Measurements from ENCODE around the gene RAB8B.

RAB8B gene

DNA sequence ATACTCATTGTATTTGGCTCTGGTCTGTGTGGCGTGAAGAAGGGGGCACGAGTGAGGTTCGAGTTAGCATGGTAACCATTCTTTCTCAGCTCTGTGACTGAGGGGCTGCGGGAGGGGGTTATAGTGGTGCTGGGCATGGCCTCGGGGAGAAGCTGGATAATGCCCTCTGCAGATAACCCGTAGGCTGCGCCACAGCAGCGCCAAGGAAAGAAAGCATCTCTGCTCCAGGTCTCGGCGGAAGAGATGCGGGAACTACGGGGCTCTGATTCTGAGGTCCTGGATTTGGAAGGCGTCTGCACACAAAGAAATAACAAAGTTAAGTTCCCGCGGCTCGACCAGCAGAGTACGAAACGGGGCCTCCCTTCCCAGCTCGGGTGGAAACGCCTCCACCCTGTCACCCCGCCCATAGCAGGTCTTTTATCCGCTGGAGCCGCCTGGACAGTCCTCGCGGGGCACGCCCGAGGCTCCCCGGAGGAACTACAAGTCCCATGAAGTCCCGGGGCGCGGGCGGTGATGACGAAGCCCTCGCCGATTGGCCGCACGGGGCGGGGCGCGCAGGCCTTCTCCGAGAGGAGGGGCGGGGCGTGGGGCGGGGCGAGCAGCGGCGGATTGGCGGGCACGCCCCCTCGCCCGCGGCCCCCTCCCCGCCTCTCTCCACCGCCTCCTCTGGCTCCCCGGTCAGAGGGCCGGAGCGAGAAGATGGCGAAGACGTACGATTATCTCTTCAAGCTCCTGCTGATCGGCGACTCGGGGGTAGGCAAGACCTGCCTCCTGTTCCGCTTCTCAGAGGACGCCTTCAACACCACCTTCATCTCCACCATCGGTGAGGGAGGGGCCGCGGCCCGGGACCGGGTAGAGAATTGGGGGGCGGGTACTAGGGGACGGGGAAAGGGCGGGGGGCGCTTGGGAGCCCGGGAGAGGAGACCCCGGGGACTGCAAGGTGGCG, at the start of gene RAB8B:
Gene RAB8B (plus strand): TSS at position 681 of the 946 bp plus-strand sequence. CDS start 19 bp downstream, at position 700.
- DNase-seq: peak; percentile 98

DNA sequence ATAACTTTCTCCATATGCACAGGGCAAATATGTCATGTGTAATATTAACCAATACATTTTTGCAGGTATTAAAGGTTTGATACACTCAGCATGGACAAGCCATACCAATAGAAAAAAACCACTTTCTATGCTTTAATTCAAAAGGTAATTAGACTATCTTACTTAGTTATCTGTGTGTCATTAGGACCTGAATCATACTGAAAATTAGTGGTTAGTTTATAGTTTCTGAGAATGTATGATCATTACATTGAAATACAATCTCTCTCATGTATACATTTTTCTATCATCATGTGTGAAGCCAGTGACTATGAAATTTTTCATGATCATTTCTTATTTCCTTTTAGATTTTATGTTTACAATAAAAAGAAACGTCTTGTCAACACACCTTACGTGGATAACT, 48.5 kb upstream of the RAB8B start:
- DNase-seq: no peak

DNA sequence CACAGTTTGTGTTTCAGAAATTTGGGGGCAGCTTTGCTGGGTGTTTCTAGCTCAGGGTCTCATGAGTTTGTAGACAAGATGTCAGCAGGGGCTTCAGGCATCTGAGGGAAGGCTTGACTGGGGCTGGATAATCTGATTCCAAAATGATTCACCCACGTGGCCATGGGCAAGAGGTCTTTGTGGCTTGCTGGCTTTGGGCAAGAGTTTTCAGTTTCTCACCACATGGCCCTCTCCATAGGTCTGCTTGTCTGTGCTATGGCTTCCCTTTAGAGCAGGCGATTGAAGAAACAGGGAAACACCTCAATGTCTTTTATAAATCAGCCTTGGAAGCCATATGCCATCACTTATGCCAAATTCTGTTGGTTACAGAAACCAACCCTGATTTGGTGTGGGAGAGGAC, 44.0 kb upstream of the RAB8B start:
- DNase-seq: no peak

DNA sequence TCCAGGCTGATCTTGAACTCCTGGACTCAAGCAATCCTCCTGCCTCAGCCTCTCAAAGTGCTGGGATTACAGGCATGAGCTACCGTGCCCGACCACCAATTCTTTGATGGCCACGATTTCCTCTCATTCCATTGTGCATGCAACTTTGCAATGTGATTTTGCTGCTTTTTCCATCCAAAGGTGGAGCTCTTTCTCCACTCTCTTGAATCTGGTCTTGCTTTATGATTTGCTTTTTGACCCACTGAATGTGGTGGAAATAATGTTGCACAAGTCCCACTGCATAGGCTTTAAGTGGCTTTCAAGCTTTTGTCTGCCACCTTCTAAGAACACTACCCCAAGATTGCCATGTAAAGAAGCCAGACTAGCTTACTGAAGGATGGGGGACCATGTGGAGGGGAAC, 42.7 kb upstream of the RAB8B start:
- DNase-seq: no peak

DNA sequence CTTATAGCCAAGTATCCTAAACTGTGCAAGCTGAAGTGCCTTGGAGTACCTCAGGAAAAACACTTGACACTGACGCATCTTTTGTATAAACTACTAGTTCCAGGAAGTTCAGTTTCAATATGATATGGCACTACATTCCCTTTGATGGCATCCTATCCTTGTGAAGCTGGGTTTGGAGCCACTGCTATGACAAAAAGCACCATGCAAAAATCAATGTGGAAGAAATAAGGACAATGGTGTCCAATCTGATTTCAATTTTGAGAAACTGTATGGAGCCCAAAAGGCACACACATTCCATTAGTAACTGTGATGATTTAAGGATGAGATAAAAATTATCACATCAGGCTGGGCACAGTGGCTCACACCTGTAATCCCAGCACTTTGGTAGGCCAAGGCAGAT, 37.7 kb upstream of the RAB8B start:
- DNase-seq: no peak

DNA sequence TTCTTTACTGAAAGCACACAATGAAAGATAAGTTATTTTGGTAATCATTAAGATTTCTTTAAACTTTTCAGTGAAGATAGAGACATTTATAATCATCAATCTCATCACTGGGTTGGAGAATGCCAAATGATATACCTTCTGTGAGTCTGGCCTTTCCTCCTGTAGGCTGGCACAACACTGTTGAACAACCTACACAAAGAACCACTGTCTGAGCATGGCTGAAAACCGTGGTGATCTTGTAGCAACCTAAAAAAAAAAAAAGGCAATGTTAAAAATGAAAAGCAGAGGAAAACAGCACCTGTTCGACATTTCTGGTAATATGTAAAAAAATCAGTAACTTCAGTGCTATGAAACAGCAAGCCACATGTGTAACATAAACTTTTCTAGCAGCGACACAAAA, 33.9 kb upstream of the RAB8B start:
- DNase-seq: no peak

DNA sequence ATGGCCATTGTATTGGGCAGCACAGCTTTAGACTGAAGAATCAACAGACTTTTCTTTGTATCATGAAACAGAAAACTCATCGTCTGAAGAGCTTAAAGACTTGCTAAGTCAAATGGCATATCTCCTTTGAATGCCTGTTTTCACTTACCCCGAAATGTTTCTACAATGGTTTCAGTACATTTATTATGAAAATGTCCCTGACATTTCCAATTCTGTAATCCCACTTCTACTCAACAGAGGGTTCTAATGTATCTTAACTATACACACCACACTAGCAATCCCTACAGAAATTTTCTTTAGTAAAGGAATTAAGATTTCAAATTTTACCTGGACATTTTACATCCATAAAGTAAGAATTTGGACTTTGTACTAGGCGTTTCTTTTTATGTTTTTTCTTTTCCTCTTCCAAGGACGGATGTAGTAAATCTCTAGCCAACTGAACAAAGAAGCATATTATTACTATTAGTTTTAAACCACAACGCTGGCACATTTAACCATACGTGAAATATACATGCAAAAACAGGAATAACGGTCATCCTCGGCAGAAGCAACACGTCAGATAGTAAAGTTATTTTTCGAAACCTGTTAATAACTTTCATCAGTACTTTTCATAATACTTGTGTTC, 33.2 kb upstream of the RAB8B start:
- no peak for DNase-seq

DNA sequence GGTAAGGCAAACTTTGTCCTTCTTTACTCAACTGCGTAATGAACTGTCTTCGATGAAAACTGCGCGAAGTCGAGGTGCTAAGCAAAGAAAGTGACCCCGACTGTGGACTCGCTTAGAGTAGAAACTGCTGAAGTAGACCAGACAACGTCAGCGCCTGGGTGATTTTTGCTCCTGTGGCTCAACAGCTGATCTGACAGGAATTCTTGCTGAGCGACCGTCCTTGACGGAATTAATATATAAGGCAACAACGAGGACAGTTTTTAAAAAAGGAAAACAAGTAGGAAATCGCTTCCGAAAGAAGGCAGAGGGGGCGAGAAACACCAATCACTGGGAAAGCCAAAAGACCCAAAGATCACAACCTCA, 32.7 kb upstream of the RAB8B start:
- no peak for DNase-seq

DNA sequence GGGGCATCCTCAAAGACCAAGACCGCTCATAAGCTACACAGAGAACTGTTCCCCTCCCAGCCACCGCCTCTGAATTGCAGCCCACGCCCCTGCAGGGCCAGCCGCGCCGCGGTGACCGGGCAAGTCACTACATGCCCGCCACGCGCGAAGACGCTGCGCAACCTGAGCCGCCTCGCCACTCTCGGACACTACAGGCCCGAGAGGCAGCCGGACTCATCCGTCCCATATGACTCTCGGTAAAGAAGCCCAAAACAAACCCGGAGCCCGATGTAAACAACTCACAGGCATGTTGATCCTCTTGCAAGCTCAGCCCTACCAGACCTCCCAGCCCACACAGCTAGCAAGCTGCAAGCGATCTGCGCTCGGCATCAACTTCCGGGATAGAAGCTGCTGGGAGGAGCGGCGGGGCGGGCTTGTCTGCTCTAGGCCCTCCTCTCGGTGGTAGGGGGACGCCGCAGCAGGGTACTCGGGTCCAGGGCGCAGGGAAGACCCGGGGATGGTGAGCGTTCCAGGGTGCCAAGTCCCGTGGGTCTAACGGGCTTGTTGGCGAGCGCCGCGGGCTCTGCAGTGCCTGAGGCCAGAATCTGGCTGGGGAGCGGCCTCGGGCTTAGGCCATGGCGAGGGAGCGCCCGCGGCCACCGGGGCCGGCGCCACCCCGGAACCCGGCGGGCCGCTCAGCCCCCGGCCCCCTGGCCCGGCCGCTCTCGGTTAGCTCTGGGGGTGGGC, 32.1 kb upstream of the RAB8B start, which contains the start of gene RPS27L:
Gene RPS27L (minus strand): TSS at position 360 of the 726 bp plus-strand sequence. CDS start 72 bp downstream, at position 288.
- DNase-seq: peak; percentile 87

DNA sequence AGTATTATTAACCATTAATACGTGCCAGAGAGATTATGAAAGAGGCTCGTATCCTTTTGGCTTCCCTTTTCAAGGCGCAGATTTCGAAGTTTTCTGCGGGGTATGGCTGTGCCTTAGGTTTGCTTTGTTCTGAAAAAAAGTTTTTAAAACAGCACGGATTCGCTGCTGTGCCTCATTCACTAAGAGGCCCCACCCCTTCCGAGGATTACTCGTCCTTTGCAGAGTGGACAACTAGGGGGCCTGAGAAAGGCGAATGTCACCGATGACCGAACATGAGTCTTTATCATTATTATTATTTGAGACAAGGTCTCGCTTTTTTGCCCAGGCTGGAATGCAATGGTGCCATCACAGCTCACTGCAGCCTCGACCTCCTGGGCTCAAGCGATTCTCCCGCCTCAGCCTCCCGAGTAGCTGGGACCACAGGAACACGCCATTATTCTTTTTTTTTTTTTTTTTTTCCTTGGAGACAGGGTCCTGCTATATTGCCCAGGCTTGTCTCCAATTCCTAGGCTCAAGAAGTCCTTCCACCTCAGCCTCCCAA, 31.4 kb upstream of the RAB8B start:
- DNase-seq: no peak

DNA sequence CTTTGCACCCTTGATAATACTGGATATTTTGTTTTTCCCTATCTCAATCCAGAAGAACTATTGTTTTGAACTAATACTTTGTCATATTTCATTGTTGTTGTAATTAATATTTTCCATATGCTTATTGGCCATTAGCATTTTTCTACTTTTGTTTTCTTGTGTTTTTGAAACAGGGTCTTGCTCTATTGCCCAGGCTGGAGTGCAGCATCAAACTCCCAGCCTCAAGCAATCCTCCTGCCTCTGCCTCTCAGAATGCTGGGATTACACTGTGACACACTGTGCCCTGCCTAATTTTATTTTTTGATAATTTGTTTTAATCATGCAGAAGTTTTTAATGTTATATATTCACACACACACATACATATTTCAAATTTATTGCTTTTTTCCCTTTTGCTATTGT, 28.8 kb upstream of the RAB8B start:
- DNase-seq: no peak

DNA sequence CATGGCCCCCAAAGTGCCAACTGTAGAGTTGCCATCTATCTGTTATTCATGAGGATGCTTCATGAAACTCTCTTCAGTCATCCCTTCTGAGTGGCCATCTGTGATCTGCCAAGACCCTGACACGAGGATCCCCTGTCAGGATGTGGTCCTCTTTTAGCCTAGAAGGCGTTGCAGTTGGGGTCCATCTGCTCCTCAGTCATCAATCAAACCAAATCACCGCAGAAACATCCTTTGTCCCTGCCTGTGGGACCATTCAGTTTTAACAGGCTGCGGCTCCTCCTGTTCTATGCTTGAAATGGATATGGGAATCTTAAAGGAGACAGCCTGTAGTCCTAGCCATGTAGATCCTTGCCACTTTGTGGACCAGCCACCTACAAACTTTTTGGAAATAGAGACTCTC, 26.2 kb upstream of the RAB8B start:
- DNase-seq: no peak

DNA sequence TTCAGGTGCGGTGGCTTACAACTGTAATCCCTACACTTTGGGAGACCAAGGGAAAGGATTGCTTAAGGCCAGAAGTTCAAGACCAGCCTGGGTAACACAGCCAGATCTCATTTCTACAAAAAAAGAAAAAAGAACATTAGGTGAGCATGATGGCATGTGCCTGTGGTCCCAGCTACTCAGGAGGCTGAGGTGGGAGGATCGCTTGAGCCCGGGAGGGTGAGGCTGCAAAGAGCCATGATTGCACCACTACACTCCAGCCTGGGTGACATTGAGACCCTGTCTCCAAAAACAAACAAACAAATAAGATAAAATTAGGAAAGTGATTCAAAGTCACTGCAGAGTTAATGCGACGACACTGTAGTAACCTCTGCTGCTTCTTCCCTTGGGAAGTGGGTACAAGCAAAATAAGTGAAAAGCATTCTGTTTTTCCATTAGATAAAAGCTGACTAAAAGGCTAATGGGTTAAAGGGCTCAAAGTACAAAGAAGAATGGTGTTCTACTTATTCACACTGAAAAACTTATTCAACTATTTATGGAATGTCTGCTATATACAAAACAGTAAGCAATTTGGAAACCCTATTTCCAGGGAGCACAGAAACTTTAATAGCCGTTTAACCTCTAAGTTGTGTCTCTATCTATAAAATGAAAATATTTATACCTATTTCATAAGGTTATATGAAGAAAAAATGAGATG, 24.1 kb upstream of the RAB8B start:
- no peak for DNase-seq

DNA sequence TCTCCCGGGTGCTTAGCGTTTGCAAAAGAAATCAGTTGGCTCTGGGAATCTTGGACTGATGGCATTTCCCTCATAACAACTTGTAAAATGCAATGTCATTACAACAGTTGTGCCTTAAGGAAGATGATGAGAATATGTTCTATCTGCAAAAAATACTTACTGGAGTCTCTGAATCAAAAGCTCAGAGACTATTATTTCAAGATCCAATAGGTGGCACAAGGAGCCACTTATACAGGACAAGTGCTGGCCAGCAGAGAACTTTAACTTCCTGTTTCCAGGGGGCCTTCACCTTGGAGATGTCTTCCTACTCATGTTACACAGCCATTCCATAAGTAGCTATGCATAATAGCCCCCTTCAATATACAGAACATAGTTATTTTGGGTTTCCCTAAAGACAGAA, 23.2 kb upstream of the RAB8B start:
- DNase-seq: no peak

DNA sequence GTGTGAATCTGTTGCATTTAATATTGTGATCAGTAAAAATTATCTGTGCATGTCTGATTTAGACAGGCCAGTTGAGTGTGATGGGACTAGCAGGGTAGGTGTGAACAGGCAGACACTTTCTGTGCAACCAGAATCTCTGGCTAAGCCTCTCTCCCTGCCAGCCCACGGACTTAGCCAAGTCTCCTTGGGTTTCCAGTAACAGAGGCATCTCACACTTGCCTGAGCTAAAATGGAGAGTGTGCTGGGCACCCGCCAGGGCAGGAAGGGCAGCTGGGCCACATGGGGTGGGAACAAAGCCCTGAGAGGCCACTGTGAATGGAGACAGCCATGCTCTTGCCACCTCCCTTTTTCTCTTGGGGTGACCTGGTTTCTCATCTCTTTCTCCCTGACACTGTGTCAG, 19.6 kb upstream of the RAB8B start:
- DNase-seq: no peak

DNA sequence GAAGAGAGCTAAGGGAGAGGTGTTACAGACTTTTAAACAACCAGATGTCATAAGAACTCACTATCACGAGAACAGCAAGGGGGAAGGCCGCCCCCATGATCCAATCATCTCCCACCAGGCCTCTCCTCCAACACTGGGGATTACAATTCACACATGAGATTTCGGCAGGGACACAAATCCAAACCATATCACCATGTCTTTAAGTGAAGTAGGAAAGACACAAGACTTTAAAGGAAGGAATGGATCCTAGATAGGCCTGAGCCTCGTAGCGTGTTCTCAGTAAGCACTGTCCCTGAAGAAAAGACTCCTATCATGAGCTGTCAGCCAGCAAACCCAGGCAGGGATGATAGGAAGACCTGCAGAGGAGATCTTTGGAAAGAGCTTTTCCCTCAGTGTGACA, 17.0 kb upstream of the RAB8B start:
- no peak for DNase-seq

DNA sequence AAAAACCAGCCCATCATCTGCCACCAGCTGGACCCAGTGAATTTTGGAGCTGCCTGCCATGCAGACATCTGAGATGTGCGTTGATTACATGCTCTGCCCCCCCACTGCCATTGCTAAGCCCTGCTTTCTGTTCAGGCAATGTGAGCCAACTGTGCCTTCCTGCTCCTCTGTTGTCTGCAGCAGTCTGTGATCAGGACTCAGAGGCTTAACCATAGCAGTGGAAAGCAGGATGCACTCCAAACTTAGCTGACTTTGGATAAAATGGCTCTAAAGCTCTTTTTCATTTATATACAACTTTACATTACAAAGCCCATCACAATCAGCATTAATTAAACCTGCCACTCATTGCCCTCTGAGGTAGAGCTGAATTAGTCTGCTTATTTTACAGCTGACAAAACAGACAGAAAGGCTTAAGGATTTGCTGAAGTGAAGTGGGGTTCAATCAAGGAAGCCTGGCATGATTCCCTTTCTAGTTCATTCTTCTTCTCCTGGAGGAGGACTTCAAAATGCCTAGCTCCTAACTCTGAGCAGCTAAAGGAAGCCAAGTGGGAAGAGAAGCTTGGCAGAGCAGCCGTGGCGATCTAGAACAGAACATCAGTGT, 16.5 kb upstream of the RAB8B start:
- no peak for DNase-seq

DNA sequence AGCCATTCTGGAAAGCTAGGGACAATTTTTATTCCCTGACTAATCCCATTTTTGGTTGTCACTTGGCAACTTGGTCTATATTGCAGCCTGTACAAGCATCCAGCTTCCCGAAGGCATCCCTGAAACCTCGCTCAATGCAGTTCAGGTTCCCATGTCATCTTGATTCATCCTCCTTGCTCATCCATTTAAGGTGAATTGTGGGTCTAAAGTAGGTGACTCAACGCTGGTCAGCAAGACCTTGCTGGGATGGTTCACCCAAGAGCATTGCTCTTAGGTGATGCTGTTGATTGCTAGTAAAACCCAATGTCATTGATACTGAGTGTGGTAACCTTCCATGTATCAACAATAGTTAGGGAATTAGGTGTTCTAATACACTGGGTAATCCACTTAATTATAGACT, 13.1 kb upstream of the RAB8B start:
- DNase-seq: no peak

DNA sequence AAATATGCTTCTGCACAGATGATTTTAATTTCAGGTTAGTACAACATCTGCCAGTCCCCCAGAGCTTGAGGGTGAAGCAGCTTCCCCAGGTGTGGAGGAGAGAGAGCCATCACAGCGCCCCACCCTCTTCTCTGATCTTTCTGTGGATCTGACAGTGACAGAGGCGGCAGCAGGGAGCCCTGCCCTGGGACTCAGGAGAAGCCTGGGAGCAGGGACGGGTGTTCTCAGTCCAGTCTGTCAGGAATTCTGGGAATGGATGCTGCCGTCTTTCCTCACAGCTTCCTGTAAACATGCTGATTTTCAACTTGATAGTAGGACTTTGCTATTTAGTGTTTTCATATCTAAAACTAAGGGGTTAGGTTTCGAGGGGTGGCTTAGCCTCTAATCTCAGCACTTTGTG, 11.4 kb upstream of the RAB8B start:
- DNase-seq: no peak

DNA sequence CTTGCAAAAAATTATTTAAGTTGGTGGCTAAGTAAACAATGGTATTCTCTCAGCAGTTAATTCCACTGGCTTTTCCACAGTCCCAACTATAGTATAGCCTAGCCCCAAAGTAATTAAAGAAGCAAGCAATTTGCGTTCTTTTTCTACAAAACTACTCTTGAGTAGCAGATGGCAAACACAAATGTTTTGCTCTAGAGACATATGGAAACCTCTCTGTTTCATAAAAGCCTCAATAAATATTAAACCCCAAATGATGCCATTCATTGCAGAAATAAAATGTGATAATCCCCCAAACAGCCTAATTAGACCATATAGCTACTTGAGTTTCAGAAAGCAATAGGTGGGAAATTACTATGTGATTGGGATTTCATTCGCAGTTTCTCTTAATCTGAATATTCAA, 8.7 kb upstream of the RAB8B start:
- DNase-seq: no peak

DNA sequence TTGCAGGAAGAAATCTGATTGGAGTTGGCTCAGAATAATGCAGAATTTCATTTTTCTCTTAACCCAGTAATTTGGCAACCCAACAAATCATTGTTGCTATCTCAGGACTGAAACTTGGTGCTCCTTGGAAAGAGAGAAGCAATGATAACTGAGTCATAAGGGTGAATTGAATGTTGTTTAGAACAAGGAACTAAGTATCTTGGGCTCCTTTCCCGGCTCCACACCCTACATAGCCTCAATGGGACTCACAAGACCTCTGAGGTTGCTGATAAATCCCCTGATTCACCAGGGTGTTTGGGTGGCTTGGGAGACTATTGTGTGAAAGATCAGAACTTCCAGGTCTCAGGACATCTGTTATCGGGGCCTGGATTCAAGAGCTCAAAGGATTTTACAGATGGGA, 7.8 kb upstream of the RAB8B start:
- DNase-seq: no peak

DNA sequence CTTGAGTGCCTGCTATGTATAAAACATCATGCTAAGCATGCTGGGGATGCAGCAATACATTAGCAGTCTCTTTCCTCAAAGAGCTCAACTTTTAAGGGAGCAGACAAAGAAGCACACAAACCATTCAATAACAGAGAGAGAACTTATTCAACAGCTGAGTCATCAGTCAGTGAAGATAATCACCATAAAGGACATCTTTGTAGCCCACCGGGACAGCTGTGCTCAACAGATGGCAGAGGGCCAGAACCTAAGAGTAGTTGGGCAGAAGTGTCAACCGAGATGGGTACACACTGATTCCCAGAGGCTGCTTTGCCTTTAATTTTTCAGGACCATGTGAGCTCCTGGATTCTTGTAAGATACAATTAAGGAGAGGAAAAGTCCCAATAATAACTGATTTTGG, 4.2 kb upstream of the RAB8B start:
- no peak for DNase-seq
